Measurements from ENCODE around the gene DCLRE1B.

Gene DCLRE1B

GRCh38 chr1:113922957-113923356 lies 17.8 kb downstream of the DCLRE1B start (continued):
- TF ChIP-seq, protein P1, sequence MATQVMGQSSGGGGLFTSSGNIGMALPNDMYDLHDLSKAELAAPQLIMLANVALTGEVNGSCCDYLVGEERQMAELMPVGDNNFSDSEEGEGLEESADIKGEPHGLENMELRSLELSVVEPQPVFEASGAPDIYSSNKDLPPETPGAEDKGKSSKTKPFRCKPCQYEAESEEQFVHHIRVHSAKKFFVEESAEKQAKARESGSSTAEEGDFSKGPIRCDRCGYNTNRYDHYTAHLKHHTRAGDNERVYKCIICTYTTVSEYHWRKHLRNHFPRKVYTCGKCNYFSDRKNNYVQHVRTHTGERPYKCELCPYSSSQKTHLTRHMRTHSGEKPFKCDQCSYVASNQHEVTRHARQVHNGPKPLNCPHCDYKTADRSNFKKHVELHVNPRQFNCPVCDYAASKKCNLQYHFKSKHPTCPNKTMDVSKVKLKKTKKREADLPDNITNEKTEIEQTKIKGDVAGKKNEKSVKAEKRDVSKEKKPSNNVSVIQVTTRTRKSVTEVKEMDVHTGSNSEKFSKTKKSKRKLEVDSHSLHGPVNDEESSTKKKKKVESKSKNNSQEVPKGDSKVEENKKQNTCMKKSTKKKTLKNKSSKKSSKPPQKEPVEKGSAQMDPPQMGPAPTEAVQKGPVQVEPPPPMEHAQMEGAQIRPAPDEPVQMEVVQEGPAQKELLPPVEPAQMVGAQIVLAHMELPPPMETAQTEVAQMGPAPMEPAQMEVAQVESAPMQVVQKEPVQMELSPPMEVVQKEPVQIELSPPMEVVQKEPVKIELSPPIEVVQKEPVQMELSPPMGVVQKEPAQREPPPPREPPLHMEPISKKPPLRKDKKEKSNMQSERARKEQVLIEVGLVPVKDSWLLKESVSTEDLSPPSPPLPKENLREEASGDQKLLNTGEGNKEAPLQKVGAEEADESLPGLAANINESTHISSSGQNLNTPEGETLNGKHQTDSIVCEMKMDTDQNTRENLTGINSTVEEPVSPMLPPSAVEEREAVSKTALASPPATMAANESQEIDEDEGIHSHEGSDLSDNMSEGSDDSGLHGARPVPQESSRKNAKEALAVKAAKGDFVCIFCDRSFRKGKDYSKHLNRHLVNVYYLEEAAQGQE (tag by site-specific recombination; IDR thresholded peaks at IDR 0.05), result no peak
- no peak for TF ChIP-seq ZNF701 (tag by site-specific recombination; IDR thresholded peaks at IDR 0.05)

GRCh38 chr1:113924473-113924872 lies 19.3 kb downstream of the DCLRE1B start:
- H3K4me1 ChIP-seq (ENCODE audit: control insufficient read depth, insufficient read depth, low read length), result no peaks in the 10 kb centered on the region
- H3K27ac ChIP-seq (ENCODE audit: extremely low read depth, low read depth, low read length), result no peak overlapping the region
- POLR2A ChIA-PET, result no interaction called here
- TF ChIP-seq ZNF561 (tag by site-specific recombination; IDR thresholded peaks at IDR 0.05; ENCODE audit: borderline replicate concordance) (no peak), BCL6B (tag by site-specific recombination; IDR thresholded peaks at IDR 0.05) (no peak), KLF10 (tag by site-specific recombination; IDR thresholded peaks at IDR 0.05) (no peak), ZNF366 (tag by site-specific recombination; conservative IDR thresholded peaks at IDR 0.05) (peak; percentile 51; the same call in 1 of the 2 replicates), GFI1B (tag by site-specific recombination; IDR thresholded peaks at IDR 0.05) (no peak)
- TF ChIP-seq, protein P2, sequence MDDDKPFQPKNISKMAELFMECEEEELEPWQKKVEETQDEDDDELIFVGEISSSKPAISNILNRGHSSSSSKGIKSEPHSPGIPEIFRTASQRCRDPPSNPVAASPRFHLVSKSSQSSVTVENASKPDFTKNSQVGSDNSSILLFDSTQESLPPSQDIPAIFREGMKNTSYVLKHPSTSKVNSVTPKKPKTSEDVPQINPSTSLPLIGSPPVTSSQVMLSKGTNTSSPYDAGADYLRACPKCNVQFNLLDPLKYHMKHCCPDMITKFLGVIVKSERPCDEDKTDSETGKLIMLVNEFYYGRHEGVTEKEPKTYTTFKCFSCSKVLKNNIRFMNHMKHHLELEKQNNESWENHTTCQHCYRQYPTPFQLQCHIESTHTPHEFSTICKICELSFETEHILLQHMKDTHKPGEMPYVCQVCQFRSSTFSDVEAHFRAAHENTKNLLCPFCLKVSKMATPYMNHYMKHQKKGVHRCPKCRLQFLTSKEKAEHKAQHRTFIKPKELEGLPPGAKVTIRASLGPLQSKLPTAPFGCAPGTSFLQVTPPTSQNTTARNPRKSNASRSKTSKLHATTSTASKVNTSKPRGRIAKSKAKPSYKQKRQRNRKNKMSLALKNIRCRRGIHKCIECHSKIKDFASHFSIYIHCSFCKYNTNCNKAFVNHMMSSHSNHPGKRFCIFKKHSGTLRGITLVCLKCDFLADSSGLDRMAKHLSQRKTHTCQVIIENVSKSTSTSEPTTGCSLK (tag by site-specific recombination; IDR thresholded peaks at IDR 0.05), result no peak
- CTCF ChIA-PET, result no interaction called here
- H3K9me3 ChIP-seq (ENCODE audit: control insufficient read depth, insufficient read depth, low read depth, low read length), result no peaks in the 10 kb centered on the region
- H3K4me3 ChIP-seq (ENCODE audit: low read depth, low read length), result no peak overlapping the region
- no peaks in the 10 kb centered on the region for H3K36me3 ChIP-seq (ENCODE audit: control insufficient read depth in 2 of 2, insufficient read depth in 1 of 2, low read length in 2 of 2)

GRCh38 chr1:113928187-113928930 lies 23.2 kb downstream of the DCLRE1B start:
- Histone ChIP-seq H3K4me3 (ENCODE audit: low read depth, low read length) (peak overlapping the region; percentile 96), H3K4me1 (ENCODE audit: control insufficient read depth, insufficient read depth, low read length) (peaks cover 3% of the 10 kb centered on the region), H3K36me3 (ENCODE audit: control insufficient read depth in 2 of 2, insufficient read depth in 1 of 2, low read length in 2 of 2) (no peaks in the 10 kb centered on the region), H3K9me3 (ENCODE audit: control insufficient read depth, insufficient read depth, low read depth, low read length) (no peaks in the 10 kb centered on the region), H3K27ac (ENCODE audit: extremely low read depth, low read depth, low read length) (peak overlapping the region; percentile 75; the same call in 1 of the 2 replicates)
- CTCF ChIA-PET, result interaction anchor here (1.3 kb wide), 1 partner anchor 22 kb away, joined by 5 read pairs; no protein-coding TSS in a partner anchor
- TF ChIP-seq, protein P3, sequence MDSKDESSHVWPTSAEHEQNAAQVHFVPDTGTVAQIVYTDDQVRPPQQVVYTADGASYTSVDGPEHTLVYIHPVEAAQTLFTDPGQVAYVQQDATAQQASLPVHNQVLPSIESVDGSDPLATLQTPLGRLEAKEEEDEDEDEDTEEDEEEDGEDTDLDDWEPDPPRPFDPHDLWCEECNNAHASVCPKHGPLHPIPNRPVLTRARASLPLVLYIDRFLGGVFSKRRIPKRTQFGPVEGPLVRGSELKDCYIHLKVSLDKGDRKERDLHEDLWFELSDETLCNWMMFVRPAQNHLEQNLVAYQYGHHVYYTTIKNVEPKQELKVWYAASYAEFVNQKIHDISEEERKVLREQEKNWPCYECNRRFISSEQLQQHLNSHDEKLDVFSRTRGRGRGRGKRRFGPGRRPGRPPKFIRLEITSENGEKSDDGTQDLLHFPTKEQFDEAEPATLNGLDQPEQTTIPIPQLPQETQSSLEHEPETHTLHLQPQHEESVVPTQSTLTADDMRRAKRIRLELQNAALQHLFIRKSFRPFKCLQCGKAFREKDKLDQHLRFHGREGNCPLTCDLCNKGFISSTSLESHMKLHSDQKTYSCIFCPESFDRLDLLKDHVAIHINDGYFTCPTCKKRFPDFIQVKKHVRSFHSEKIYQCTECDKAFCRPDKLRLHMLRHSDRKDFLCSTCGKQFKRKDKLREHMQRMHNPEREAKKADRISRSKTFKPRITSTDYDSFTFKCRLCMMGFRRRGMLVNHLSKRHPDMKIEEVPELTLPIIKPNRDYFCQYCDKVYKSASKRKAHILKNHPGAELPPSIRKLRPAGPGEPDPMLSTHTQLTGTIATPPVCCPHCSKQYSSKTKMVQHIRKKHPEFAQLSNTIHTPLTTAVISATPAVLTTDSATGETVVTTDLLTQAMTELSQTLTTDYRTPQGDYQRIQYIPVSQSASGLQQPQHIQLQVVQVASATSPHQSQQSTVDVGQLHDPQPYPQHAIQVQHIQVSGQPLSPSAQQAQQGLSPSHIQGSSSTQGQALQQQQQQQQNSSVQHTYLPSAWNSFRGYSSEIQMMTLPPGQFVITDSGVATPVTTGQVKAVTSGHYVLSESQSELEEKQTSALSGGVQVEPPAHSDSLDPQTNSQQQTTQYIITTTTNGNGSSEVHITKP (tag by site-specific recombination; IDR thresholded peaks at IDR 0.05), result peak; percentile 61; the same call in 1 of the 2 replicates
- TF ChIP-seq ZNF677 (tag by site-specific recombination; IDR thresholded peaks at IDR 0.05) (no peak), ZNF221 (tag by site-specific recombination; IDR thresholded peaks at IDR 0.05; ENCODE audit: borderline replicate concordance) (no peak), ZNF792 (tag by site-specific recombination; IDR thresholded peaks at IDR 0.05) (no peak), ZBTB11 (tag by site-specific recombination; conservative IDR thresholded peaks at IDR 0.05; ENCODE audit: low read depth) (no peak)
- TF ChIP-seq, protein P4, sequence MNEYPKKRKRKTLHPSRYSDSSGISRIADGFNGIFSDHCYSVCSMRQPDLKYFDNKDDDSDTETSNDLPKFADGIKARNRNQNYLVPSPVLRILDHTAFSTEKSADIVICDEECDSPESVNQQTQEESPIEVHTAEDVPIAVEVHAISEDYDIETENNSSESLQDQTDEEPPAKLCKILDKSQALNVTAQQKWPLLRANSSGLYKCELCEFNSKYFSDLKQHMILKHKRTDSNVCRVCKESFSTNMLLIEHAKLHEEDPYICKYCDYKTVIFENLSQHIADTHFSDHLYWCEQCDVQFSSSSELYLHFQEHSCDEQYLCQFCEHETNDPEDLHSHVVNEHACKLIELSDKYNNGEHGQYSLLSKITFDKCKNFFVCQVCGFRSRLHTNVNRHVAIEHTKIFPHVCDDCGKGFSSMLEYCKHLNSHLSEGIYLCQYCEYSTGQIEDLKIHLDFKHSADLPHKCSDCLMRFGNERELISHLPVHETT (tag by site-specific recombination; IDR thresholded peaks at IDR 0.05), result no peak
- POLR2A ChIA-PET, result interaction anchor here (0.6 to 5.3 kb wide), 10 partner anchors 9 to 169 kb away, joined by 3 to 84 read pairs (median 4); partner anchors contain the start of genes AP4B1, DCLRE1B, PHTF1 and RSBN1

Measured in HEK293 (cell line).